K562 (cell line): Measurements from ENCODE around the gene PRKCE. TPM values are rescaled to one million over a fixed set of nuclear protein-coding genes. Genes with fewer than 3 reads are reported as not detected.

Experiments
- CCNT2 ChIP-seq: IDR thresholded peaks from 2 replicates; pipeline ENCODE4 v1.6.1; 2011; ENCODE audit warnings: borderline replicate concordance, low read depth, mild to moderate bottlenecking, moderate library complexity, mixed read lengths, low read length; ENCODE audit not compliant: insufficient read length; ENCODE audit errors: extremely low read depth
- MXI1 ChIP-seq: IDR thresholded peaks from 2 replicates; pipeline ENCODE4 v1.6.1; 2011; ENCODE audit warnings: low read depth, mild to moderate bottlenecking, improper control_type of control experiment, low read length
- NFYB ChIP-seq: IDR thresholded peaks from 2 replicates; pipeline ENCODE4 v1.6.1; 2011; ENCODE audit warnings: mild to moderate bottlenecking, moderate library complexity; ENCODE audit not compliant: insufficient read length; ENCODE audit errors: extremely low read depth
- NRF1 ChIP-seq, 2 experiments: fragments of 450-650 bp; IDR thresholded peaks in 1 of 2; conservative IDR thresholded peaks in 1 of 2; 2 replicates each; pipeline ENCODE4 v1.6.1; 2014; ENCODE audit warnings: mild to moderate bottlenecking in 2 of 2
- RAD51 ChIP-seq: fragments of 450-650 bp; IDR thresholded peaks from 2 replicates; pipeline ENCODE4 v1.7.1; 2016; ENCODE audit warnings: low read depth, mild to moderate bottlenecking, borderline replicate concordance
- SMARCA4 ChIP-seq: fragments of 450-650 bp; IDR thresholded peaks from 2 replicates; pipeline ENCODE4 v1.6.1; 2016
- ZC3H4 ChIP-seq: sonication (generic); formaldehyde crosslinking; IDR thresholded peaks from 2 replicates; pipeline ENCODE4 v1.9.0; 2021; ENCODE audit warnings: missing genetic modification reagents, borderline replicate concordance
- polyA plus RNA-seq, 8 experiments: library from polyadenylated mRNA; depleted of rRNA in 4 of 8; stranded (reverse) in 5 of 8; unstranded in 3 of 8; fragments of >200 nt; fragmentation: Nextera tagmentation in 2 of 8; fragmentation: Illumina TruSeq in 1 of 8; extraction: Ambion mirVana in 2 of 8; extraction: Trizol in 1 of 8; gene quantifications; 2 replicates each; pipeline versions ENCODE4 v1.2.1 to v1.2.3, GENCODE V29; 2011 to 2014; ENCODE audit warnings: inconsistent platforms in 1 of 8, missing spikeins in 1 of 8
- total RNA-seq, 7 experiments: library from RNA; depleted of rRNA in 6 of 7; stranded (reverse); fragments of >200 nt in 6 of 7; fragmentation: Illumina TruSeq in 2 of 7; extraction: Trizol in 2 of 7; gene quantifications; 2 replicates each; pipeline versions ENCODE4 v1.2.1 to v1.2.3, GENCODE V29; 2011 to 2021; ENCODE audit warnings: low replicate concordance in 1 of 7
- TF ChIP-seq, protein P1 (sequence below): fragments of 450-650 bp; formaldehyde crosslinking; IDR thresholded peaks from 2 replicates; pipeline ENCODE4 v1.4.0; 2020; ENCODE audit warnings: mild to moderate bottlenecking
- TF ChIP-seq, protein P2 (sequence below): fragments of 450-650 bp; formaldehyde crosslinking; IDR thresholded peaks from 2 replicates; pipeline ENCODE4 v1.4.0; 2020; ENCODE audit warnings: mild to moderate bottlenecking, mixed read lengths

Gene PRKCE
- total and polyA plus RNA-seq, 9 of the 15 experiments (the other 6 are each of a cell fraction or from before 2014, with no cell fraction given) = 0.06 to 1.0 (median 0.22) TPM; not detected in 1

DNA sequence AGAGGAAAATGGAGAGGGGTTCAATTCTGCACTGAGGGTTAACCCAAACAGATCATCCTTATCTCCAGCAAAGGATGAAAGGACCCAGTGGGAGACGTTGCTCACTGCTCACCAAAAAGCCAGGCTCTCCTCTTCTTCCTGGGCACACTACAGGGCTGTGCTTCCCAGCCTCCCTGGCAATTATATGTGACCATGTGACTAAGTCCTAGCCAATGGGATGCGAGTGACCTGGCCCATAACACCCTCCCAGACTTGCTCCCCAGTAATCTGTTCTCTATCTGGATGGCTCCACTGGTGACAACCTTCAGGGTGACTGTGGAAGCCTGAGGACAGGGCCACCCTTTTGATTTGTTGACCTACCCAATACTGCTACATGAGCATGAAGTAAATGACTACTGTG is 10.9 kb upstream of the PRKCE start (continued):
- TF ChIP-seq RAD51 = 0 out of 2 replicates have a peak, but pooled peaks have one; percentile 14
- no peak for TF ChIP-seq SMARCA4
- TF ChIP-seq CCNT2 = no peak
- TF ChIP-seq, protein P1, sequence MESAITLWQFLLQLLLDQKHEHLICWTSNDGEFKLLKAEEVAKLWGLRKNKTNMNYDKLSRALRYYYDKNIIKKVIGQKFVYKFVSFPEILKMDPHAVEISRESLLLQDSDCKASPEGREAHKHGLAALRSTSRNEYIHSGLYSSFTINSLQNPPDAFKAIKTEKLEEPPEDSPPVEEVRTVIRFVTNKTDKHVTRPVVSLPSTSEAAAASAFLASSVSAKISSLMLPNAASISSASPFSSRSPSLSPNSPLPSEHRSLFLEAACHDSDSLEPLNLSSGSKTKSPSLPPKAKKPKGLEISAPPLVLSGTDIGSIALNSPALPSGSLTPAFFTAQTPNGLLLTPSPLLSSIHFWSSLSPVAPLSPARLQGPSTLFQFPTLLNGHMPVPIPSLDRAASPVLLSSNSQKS (CRISPR knock-in tag) = no peak
- no peak for TF ChIP-seq NRF1 (conservative IDR thresholded peaks at IDR 0.05 in 1 of 2, IDR thresholded peaks at IDR 0.05 in 1 of 2)
- TF ChIP-seq MXI1 = no peak
- no peak for TF ChIP-seq ZC3H4
- TF ChIP-seq, protein P2, sequence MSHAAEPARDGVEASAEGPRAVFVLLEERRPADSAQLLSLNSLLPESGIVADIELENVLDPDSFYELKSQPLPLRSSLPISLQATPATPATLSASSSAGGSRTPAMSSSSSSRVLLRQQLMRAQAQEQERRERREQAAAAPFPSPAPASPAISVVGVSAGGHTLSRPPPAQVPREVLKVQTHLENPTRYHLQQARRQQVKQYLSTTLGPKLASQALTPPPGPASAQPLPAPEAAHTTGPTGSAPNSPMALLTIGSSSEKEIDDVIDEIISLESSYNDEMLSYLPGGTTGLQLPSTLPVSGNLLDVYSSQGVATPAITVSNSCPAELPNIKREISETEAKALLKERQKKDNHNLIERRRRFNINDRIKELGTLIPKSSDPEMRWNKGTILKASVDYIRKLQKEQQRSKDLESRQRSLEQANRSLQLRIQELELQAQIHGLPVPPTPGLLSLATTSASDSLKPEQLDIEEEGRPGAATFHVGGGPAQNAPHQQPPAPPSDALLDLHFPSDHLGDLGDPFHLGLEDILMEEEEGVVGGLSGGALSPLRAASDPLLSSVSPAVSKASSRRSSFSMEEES (CRISPR knock-in tag) = 0 out of 2 replicates have a peak, but pooled peaks have one; percentile 30
- TF ChIP-seq NFYB = peak; percentile 77
- TF ChIP-seq, all 486 proteins: peak for 5
